HepG2 (cell line): Measurements from ENCODE around the gene EMC9. TPM values are rescaled to one million over a fixed set of nuclear protein-coding genes. Genes with fewer than 3 reads are reported as not detected.
A peak's percentile ranks its signal among the peaks of the same experiment; 100 is the strongest.

ENCODE experiments used
- CBFB ChIP-seq: sonication (generic); formaldehyde crosslinking; IDR thresholded peaks from 2 replicates; pipeline ENCODE4 v1.4.0; 2020; ENCODE audit warnings: missing genetic modification reagents
- DNMT1 ChIP-seq: sonication (generic); formaldehyde crosslinking; IDR thresholded peaks from 2 replicates; pipeline ENCODE4 v1.5.1; 2020; ENCODE audit warnings: mild to moderate bottlenecking, missing genetic modification reagents
- FOXK1 ChIP-seq: sonication (generic); formaldehyde crosslinking; IDR thresholded peaks from 2 replicates; pipeline ENCODE4 v1.4.0; 2020; ENCODE audit warnings: low read depth, missing genetic modification reagents, borderline replicate concordance
- KLF16 ChIP-seq, 2 experiments: sonication (generic) in 1 of 2; formaldehyde crosslinking in 1 of 2; IDR thresholded peaks; 2 replicates each; pipeline versions ENCODE4 v1.6.1 to v1.8.0; 2016 to 2023; ENCODE audit warnings: missing genetic modification reagents in 2 of 2, missing compliant biosample characterization in 1 of 2
- SIX4 ChIP-seq: sonication (generic); formaldehyde crosslinking; IDR thresholded peaks from 2 replicates; pipeline ENCODE4 v1.4.0; 2020; ENCODE audit warnings: missing genetic modification reagents
- THYN1 ChIP-seq: sonication (generic); formaldehyde crosslinking; IDR thresholded peaks from 2 replicates; pipeline ENCODE4 v1.8.1; 2023; ENCODE audit warnings: low read depth, mild to moderate bottlenecking, moderate library complexity, missing genetic modification reagents, borderline replicate concordance
- TRIM24 ChIP-seq: sonication (generic); formaldehyde crosslinking; IDR thresholded peaks from 2 replicates; pipeline ENCODE4 v1.8.0; 2022; ENCODE audit warnings: mild to moderate bottlenecking, missing genetic modification reagents
- ZBTB1 ChIP-seq: sonication (generic); formaldehyde crosslinking; IDR thresholded peaks from 2 replicates; pipeline ENCODE4 v1.4.0; 2020; ENCODE audit warnings: missing genetic modification reagents, borderline replicate concordance
- ZNF207 ChIP-seq: fragments of 450-650 bp; IDR thresholded peaks from 2 replicates; pipeline ENCODE4 v1.6.1; 2016; ENCODE audit warnings: antibody characterized with exemption, borderline replicate concordance
- ZNF282 ChIP-seq: fragments of 450-650 bp; IDR thresholded peaks from 2 replicates; pipeline ENCODE4 v1.6.1; 2018; ENCODE audit not compliant: partially characterized antibody
- ZNF451 ChIP-seq: sonication (generic); formaldehyde crosslinking; IDR thresholded peaks from 2 replicates; pipeline ENCODE4 v1.5.0; 2020; ENCODE audit warnings: mild to moderate bottlenecking, missing genetic modification reagents
- ZNF616 ChIP-seq: sonication (generic); formaldehyde crosslinking; IDR thresholded peaks from 2 replicates; pipeline ENCODE4 v1.5.0; 2020; ENCODE audit warnings: low read depth, mild to moderate bottlenecking, missing genetic modification reagents
- ZNF670 ChIP-seq: sonication (generic); formaldehyde crosslinking; IDR thresholded peaks from 2 replicates; pipeline ENCODE4 v1.8.0; 2022; ENCODE audit warnings: mild to moderate bottlenecking, missing genetic modification reagents, borderline replicate concordance
- ZNF772 ChIP-seq: sonication (generic); formaldehyde crosslinking; IDR thresholded peaks from 2 replicates; pipeline ENCODE4 v1.5.0; 2020; ENCODE audit warnings: mild to moderate bottlenecking, missing genetic modification reagents
- ZNF776 ChIP-seq: sonication (generic); formaldehyde crosslinking; IDR thresholded peaks from 2 replicates; pipeline ENCODE4 v1.4.0; 2020; ENCODE audit warnings: mild to moderate bottlenecking, missing genetic modification reagents
- polyA plus RNA-seq, 8 experiments: library from polyadenylated mRNA; depleted of rRNA in 3 of 8; stranded (reverse) in 7 of 8; unstranded in 1 of 8; fragments of >200 nt; fragmentation: Illumina TruSeq in 4 of 8; extraction: Trizol in 4 of 8; gene quantifications; 2 replicates each; pipeline versions ENCODE4 v1.2.1 to v1.2.3, GENCODE V29; 2011 to 2016; ENCODE audit warnings: low read depth in 4 of 8, missing spikeins in 1 of 8, mixed read lengths in 1 of 8; ENCODE audit not compliant: insufficient read depth in 1 of 8
- total RNA-seq, 5 experiments: library from RNA; depleted of rRNA; stranded (reverse); fragments of >200 nt; fragmentation: Illumina TruSeq; extraction: Trizol; gene quantifications; 2 replicates each; pipeline ENCODE4 v1.2.3, GENCODE V29; 2016; ENCODE audit warnings: low read depth in 1 of 5
- TF ChIP-seq, protein P1 (sequence below): sonication (generic); formaldehyde crosslinking; IDR thresholded peaks from 2 replicates; pipeline ENCODE4 v1.5.1; 2020; ENCODE audit warnings: missing genetic modification reagents, mild to moderate bottlenecking, borderline replicate concordance
- TF ChIP-seq, protein P2 (sequence below): sonication (generic); formaldehyde crosslinking; IDR thresholded peaks from 2 replicates; pipeline ENCODE4 v1.5.1; 2020; ENCODE audit warnings: missing genetic modification reagents, mild to moderate bottlenecking, borderline replicate concordance
- TF ChIP-seq, protein P3 (sequence below): sonication (generic); formaldehyde crosslinking; IDR thresholded peaks from 2 replicates; pipeline ENCODE4 v1.4.0; 2020; ENCODE audit warnings: missing genetic modification reagents
- TF ChIP-seq, protein P4 (sequence below): sonication (generic); formaldehyde crosslinking; IDR thresholded peaks from 2 replicates; pipeline ENCODE4 v1.5.0; 2020; ENCODE audit warnings: mild to moderate bottlenecking, missing genetic modification reagents
- TF ChIP-seq, protein P5 (sequence below): sonication (generic); formaldehyde crosslinking; IDR thresholded peaks from 2 replicates; pipeline ENCODE4 v1.8.0; 2022; ENCODE audit warnings: mild to moderate bottlenecking, missing genetic modification reagents, borderline replicate concordance

The EMC9 gene
- total and polyA plus RNA-seq, 2 of the 13 experiments (the other 11 are each of a cell fraction or from before 2014, with no cell fraction given) = 60.5 to 78.7 TPM

DNA sequence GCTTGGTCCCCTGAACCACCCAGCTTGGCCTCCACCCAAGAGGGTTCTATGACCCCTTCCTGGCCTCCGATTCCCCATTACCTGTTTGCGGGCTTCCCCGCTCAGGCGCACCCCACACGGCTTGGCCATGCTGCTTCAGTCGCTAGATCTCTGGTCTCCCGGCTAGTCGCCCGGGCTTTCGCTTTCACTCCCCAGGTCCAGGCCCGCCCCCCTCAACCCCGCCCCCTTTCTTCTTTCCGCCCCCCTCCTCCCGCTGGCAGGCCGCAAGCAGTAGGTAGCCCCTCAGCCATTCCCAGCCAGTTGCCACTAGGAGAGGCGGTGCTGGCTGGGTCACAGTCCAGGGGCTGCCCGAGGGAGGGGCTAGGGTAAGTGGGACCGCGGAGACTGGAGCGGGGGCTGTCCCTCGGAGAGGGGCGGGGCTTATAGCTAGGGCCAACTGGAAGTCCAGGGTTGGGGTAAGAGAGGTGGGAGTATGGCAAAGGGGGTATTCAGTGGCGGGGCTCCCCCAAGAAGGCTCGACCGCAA lies 5.1 kb upstream of the EMC9 start, which contains the start of gene PSME2 (continued):
- TF ChIP-seq, protein P1, sequence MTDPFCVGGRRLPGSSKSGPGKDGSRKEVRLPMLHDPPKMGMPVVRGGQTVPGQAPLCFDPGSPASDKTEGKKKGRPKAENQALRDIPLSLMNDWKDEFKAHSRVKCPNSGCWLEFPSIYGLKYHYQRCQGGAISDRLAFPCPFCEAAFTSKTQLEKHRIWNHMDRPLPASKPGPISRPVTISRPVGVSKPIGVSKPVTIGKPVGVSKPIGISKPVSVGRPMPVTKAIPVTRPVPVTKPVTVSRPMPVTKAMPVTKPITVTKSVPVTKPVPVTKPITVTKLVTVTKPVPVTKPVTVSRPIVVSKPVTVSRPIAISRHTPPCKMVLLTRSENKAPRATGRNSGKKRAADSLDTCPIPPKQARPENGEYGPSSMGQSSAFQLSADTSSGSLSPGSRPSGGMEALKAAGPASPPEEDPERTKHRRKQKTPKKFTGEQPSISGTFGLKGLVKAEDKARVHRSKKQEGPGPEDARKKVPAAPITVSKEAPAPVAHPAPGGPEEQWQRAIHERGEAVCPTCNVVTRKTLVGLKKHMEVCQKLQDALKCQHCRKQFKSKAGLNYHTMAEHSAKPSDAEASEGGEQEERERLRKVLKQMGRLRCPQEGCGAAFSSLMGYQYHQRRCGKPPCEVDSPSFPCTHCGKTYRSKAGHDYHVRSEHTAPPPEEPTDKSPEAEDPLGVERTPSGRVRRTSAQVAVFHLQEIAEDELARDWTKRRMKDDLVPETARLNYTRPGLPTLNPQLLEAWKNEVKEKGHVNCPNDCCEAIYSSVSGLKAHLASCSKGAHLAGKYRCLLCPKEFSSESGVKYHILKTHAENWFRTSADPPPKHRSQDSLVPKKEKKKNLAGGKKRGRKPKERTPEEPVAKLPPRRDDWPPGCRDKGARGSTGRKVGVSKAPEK (CRISPR knock-in tag) = no peak
- TF ChIP-seq ZNF616 = 0 out of 2 replicates have a peak, but pooled peaks have one; percentile 87
- TF ChIP-seq TRIM24 = no peak
- peak; percentile 67; the same call in 1 of the 2 replicates for TF ChIP-seq FOXK1 (CRISPR knock-in tag)
- TF ChIP-seq, protein P2, sequence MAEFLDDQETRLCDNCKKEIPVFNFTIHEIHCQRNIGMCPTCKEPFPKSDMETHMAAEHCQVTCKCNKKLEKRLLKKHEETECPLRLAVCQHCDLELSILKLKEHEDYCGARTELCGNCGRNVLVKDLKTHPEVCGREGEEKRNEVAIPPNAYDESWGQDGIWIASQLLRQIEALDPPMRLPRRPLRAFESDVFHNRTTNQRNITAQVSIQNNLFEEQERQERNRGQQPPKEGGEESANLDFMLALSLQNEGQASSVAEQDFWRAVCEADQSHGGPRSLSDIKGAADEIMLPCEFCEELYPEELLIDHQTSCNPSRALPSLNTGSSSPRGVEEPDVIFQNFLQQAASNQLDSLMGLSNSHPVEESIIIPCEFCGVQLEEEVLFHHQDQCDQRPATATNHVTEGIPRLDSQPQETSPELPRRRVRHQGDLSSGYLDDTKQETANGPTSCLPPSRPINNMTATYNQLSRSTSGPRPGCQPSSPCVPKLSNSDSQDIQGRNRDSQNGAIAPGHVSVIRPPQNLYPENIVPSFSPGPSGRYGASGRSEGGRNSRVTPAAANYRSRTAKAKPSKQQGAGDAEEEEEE (CRISPR knock-in tag) = peak; percentile 89; the same call in 1 of the 2 replicates
- TF ChIP-seq, protein P3, sequence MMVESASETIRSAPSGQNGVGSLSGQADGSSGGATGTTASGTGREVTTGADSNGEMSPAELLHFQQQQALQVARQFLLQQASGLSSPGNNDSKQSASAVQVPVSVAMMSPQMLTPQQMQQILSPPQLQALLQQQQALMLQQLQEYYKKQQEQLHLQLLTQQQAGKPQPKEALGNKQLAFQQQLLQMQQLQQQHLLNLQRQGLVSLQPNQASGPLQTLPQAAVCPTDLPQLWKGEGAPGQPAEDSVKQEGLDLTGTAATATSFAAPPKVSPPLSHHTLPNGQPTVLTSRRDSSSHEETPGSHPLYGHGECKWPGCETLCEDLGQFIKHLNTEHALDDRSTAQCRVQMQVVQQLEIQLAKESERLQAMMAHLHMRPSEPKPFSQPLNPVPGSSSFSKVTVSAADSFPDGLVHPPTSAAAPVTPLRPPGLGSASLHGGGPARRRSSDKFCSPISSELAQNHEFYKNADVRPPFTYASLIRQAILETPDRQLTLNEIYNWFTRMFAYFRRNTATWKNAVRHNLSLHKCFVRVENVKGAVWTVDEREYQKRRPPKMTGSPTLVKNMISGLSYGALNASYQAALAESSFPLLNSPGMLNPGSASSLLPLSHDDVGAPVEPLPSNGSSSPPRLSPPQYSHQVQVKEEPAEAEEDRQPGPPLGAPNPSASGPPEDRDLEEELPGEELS = peak; percentile 51; the same call in 1 of the 2 replicates
- TF ChIP-seq ZNF670 (CRISPR knock-in tag) = no peak
- no peak for TF ChIP-seq ZNF282
- 0 out of 2 replicates have a peak, but pooled peaks have one; percentile 81 for TF ChIP-seq DNMT1 (CRISPR knock-in tag)
- TF ChIP-seq THYN1 (CRISPR knock-in tag) = no peak
- TF ChIP-seq ZNF207 = no peak
- TF ChIP-seq, protein P4, sequence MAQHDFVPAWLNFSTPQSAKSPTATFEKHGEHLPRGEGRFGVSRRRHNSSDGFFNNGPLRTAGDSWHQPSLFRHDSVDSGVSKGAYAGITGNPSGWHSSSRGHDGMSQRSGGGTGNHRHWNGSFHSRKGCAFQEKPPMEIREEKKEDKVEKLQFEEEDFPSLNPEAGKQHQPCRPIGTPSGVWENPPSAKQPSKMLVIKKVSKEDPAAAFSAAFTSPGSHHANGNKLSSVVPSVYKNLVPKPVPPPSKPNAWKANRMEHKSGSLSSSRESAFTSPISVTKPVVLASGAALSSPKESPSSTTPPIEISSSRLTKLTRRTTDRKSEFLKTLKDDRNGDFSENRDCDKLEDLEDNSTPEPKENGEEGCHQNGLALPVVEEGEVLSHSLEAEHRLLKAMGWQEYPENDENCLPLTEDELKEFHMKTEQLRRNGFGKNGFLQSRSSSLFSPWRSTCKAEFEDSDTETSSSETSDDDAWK (CRISPR knock-in tag) = no peak
- TF ChIP-seq ZBTB1 = peak; percentile 65; the same call in 1 of the 2 replicates
- TF ChIP-seq, protein P5, sequence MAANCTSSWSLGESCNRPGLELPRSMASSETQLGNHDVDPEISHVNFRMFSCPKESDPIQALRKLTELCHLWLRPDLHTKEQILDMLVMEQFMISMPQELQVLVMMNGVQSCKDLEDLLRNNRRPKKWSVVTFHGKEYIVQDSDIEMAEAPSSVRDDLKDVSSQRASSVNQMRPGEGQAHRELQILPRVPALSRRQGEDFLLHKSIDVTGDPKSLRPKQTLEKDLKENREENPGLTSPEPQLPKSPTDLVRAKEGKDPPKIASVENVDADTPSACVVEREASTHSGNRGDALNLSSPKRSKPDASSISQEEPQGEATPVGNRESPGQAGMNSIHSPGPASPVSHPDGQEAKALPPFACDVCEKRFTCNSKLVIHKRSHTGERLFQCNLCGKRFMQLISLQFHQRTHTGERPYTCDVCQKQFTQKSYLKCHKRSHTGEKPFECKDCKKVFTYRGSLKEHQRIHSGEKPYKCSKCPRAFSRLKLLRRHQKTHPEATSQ (CRISPR knock-in tag) = peak; percentile 41; the same call in 1 of the 2 replicates
- TF ChIP-seq ZNF772 (CRISPR knock-in tag) = 0 out of 2 replicates have a peak, but pooled peaks have one; percentile 30
- peak; percentile 86; the same call in 1 of the 2 replicates for TF ChIP-seq ZNF776 (CRISPR knock-in tag)
- peak; percentile 13; the same call in 1 of the 2 replicates for TF ChIP-seq SIX4 (CRISPR knock-in tag)
- peak; percentile 52 for TF ChIP-seq CBFB (CRISPR knock-in tag)
- peak; percentile 78; the same call in 1 of the 2 replicates for TF ChIP-seq ZNF451 (CRISPR knock-in tag)
- peak in 1 of 2 experiments; percentile 89; a peak in 2 of 4 replicates for TF ChIP-seq KLF16 (CRISPR knock-in tag; IDR thresholded peaks at IDR 0.05)
